Measurements from ENCODE around the gene EPX.

Gene EPX

DNA sequence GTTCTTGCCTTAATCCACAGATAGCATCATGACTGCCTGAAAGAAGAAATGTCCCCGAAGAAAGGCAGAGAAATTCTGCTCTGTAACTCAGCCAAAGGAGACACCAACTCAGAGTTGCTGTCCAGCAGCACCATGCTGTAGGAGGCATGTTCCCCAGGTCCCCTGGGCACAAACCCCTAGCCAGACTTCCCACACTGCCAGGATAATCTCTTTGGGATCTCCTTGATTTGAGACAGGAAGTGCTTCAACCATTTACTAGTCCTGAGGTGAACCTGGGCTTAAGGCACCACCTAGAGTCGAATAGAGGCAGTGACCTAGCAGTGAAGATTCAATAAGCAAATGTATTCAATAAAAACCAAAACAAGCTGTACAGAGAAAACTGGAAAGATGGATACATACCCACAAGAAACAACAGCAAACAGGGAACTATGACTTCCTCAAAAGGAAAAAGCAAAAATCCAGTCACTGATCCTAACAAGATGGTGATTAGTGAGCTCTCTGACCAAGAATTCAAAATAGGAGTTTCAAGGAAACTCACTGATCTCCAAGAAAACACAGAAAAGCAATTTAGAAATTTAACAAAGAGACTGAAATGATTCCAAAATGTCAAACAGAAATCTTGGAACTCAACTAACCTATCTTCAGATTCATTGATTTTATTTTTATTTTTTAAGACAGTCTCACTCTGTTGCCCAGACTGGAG lies 20.0 kb upstream of the EPX start:
- TF ChIP-seq TCF12 (IDR thresholded peaks at IDR 0.05; ENCODE audit: low read depth) (no peak), TEAD4 (IDR thresholded peaks at IDR 0.05) (no peak), FOXM1 (IDR thresholded peaks at IDR 0.05; ENCODE audit: borderline replicate concordance, low read depth) (no peak), ZBTB7A (IDR thresholded peaks at IDR 0.05; ENCODE audit: low read depth) (no peak), CREB1 (IDR thresholded peaks at IDR 0.05; ENCODE audit: low read depth) (no peak), TAF1 (IDR thresholded peaks at IDR 0.05; ENCODE audit: low read depth) (no peak), CEBPB (IDR thresholded peaks at IDR 0.05) (no peak), YY1 (IDR thresholded peaks at IDR 0.05; ENCODE audit: low read depth) (no peak), RAD21 (IDR thresholded peaks at IDR 0.05; ENCODE audit: low read depth) (peak; percentile 58)
- TF ChIP-seq, protein P1, sequence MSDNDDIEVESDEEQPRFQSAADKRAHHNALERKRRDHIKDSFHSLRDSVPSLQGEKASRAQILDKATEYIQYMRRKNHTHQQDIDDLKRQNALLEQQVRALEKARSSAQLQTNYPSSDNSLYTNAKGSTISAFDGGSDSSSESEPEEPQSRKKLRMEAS (IDR thresholded peaks at IDR 0.05): no peak
- TF ChIP-seq, protein P2, sequence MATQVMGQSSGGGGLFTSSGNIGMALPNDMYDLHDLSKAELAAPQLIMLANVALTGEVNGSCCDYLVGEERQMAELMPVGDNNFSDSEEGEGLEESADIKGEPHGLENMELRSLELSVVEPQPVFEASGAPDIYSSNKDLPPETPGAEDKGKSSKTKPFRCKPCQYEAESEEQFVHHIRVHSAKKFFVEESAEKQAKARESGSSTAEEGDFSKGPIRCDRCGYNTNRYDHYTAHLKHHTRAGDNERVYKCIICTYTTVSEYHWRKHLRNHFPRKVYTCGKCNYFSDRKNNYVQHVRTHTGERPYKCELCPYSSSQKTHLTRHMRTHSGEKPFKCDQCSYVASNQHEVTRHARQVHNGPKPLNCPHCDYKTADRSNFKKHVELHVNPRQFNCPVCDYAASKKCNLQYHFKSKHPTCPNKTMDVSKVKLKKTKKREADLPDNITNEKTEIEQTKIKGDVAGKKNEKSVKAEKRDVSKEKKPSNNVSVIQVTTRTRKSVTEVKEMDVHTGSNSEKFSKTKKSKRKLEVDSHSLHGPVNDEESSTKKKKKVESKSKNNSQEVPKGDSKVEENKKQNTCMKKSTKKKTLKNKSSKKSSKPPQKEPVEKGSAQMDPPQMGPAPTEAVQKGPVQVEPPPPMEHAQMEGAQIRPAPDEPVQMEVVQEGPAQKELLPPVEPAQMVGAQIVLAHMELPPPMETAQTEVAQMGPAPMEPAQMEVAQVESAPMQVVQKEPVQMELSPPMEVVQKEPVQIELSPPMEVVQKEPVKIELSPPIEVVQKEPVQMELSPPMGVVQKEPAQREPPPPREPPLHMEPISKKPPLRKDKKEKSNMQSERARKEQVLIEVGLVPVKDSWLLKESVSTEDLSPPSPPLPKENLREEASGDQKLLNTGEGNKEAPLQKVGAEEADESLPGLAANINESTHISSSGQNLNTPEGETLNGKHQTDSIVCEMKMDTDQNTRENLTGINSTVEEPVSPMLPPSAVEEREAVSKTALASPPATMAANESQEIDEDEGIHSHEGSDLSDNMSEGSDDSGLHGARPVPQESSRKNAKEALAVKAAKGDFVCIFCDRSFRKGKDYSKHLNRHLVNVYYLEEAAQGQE (IDR thresholded peaks at IDR 0.05; ENCODE audit: low read depth): peak; percentile 77

DNA sequence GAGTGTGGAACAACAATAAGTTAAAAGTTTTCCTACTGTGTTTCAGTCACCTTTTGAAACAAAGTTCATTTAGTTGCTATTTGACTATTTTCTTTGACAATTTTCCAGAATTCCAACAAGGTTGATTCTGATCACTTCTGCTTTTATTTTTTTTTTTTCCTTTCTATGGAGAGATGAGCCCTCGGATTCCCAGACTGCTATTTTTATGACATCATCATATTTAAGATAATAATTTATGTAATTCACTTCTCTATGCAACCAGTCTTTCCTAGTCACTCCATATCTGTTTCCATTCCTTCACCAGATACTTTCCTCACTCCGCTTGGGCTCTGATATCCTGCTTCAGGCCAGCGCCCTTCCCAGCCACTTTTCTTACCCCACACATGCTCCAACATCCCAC lies 17.7 kb upstream of the EPX start:
- TF ChIP-seq FOXM1 (IDR thresholded peaks at IDR 0.05; ENCODE audit: borderline replicate concordance, low read depth) (no peak), EP300 (IDR thresholded peaks at IDR 0.05; ENCODE audit: borderline replicate concordance) (no peak), TEAD4 (IDR thresholded peaks at IDR 0.05) (no peak), YY1 (IDR thresholded peaks at IDR 0.05; ENCODE audit: low read depth) (no peak), TCF12 (IDR thresholded peaks at IDR 0.05; ENCODE audit: low read depth) (no peak), CREB1 (IDR thresholded peaks at IDR 0.05; ENCODE audit: low read depth) (no peak), RAD21 (IDR thresholded peaks at IDR 0.05; ENCODE audit: low read depth) (no peak), CEBPB (IDR thresholded peaks at IDR 0.05) (no peak), EGR1 (IDR thresholded peaks at IDR 0.05) (no peak), ZBTB7A (IDR thresholded peaks at IDR 0.05; ENCODE audit: low read depth) (no peak), TAF1 (IDR thresholded peaks at IDR 0.05; ENCODE audit: low read depth) (no peak), NFIC (IDR thresholded peaks at IDR 0.05) (no peak)
- TF ChIP-seq, protein P3, sequence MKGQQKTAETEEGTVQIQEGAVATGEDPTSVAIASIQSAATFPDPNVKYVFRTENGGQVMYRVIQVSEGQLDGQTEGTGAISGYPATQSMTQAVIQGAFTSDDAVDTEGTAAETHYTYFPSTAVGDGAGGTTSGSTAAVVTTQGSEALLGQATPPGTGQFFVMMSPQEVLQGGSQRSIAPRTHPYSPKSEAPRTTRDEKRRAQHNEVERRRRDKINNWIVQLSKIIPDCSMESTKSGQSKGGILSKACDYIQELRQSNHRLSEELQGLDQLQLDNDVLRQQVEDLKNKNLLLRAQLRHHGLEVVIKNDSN (IDR thresholded peaks at IDR 0.05): no peak
- TF ChIP-seq, protein P1 (IDR thresholded peaks at IDR 0.05): no peak
- TF ChIP-seq, protein P2 (IDR thresholded peaks at IDR 0.05; ENCODE audit: low read depth): no peak

DNA sequence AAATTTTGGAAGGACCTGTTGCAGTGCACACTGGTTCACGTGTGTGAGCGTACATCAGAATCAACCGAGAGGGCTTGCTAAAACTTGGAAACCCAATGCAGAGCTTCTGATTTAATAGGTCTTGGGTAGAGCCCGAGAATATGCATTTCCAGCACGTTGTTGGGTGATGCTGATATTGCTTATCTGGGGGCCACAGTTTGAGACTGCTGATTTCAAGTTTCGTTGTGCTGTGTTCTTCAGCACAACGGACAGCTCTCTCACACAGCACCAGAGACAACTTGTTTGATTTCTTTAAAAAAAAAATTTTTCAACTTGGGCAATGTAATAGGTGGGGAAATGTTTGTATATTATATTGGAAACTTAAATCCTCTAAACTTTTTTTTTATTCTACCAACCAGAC lies 16.3 kb upstream of the EPX start:
- TF ChIP-seq YY1 (IDR thresholded peaks at IDR 0.05; ENCODE audit: low read depth): no peak
- TF ChIP-seq, protein P2 (IDR thresholded peaks at IDR 0.05; ENCODE audit: low read depth): peak; percentile 91

DNA sequence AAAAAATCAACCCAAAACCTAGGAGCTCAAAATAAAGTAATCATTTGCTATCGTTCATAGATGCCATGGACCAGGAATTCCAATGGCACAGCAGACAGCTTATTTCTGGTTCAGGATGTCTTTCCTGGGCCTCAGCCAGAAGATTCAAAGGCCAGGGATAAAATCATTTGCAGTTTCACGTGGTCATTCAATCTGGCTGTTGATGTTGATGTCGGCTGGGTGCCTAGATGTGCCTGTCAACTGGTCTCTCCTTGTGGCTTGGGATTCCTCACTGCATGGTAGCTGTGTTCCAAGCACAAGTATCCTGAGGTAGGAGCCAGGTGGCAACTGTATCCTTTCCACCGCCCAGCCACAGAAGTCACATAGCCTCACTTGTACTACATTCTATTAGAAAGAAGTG lies 10.7 kb upstream of the EPX start:
- TF ChIP-seq, protein P3 (IDR thresholded peaks at IDR 0.05): no peak
- no peak for TF ChIP-seq CEBPB (IDR thresholded peaks at IDR 0.05)
- TF ChIP-seq, protein P1 (IDR thresholded peaks at IDR 0.05): no peak
- TF ChIP-seq EGR1 (IDR thresholded peaks at IDR 0.05): no peak
- no peak for TF ChIP-seq CREB1 (IDR thresholded peaks at IDR 0.05; ENCODE audit: low read depth)
- TF ChIP-seq FOXM1 (IDR thresholded peaks at IDR 0.05; ENCODE audit: borderline replicate concordance, low read depth): no peak
- TF ChIP-seq TAF1 (IDR thresholded peaks at IDR 0.05; ENCODE audit: low read depth): no peak
- TF ChIP-seq EP300 (IDR thresholded peaks at IDR 0.05; ENCODE audit: borderline replicate concordance): no peak
- no peak for TF ChIP-seq TCF12 (IDR thresholded peaks at IDR 0.05; ENCODE audit: low read depth)
- TF ChIP-seq ZBTB7A (IDR thresholded peaks at IDR 0.05; ENCODE audit: low read depth): no peak
- TF ChIP-seq YY1 (IDR thresholded peaks at IDR 0.05; ENCODE audit: low read depth): no peak
- no peak for TF ChIP-seq RAD21 (IDR thresholded peaks at IDR 0.05; ENCODE audit: low read depth)
- TF ChIP-seq TEAD4 (IDR thresholded peaks at IDR 0.05): no peak
- no peak for TF ChIP-seq NFIC (IDR thresholded peaks at IDR 0.05)
- TF ChIP-seq, protein P2 (IDR thresholded peaks at IDR 0.05; ENCODE audit: low read depth): no peak

Measured in Ishikawa (cell line).